Peyer's patch (tissue), 4 donors: ENCODE data around the gene CMKLR1. TPM values are rescaled to one million over a fixed set of nuclear protein-coding genes. Genes with fewer than 3 reads are reported as not detected.
A peak's percentile ranks its signal among the peaks of the same experiment; 100 is the strongest.

Experiments
- DNase-seq, 3 donors: peaks; one replicate each; pipeline ENCODE4 v3.0.0-alpha.2; 2017 to 2019
- H3K27ac ChIP-seq, 4 donors: fragments of 200-600 bp; sonication (generic); one replicate each; pipeline ENCODE4 v1.5.1; 2016 to 2019
- H3K27me3 ChIP-seq, 2 donors: fragments of 200-600 bp; sonication (generic); one replicate each; pipeline ENCODE4 v1.5.1; 2019
- H3K36me3 ChIP-seq, 3 donors: fragments of 200-600 bp; sonication (generic); one replicate each; pipeline ENCODE4 v1.5.1; 2016 to 2019
- H3K4me1 ChIP-seq, 4 donors: fragments of 200-600 bp; sonication (generic); one replicate each; pipeline ENCODE4 v1.5.1; 2016 to 2019
- H3K4me3 ChIP-seq, 4 donors: fragments of 200-600 bp; sonication (generic); 1 replicate in 3 of 4; 2 replicates in 1 of 4; pipeline ENCODE4 v1.5.1; 2016 to 2019; ENCODE audit warnings: mild to moderate bottlenecking in 1 of 4
- H3K9me3 ChIP-seq, 4 donors: fragments of 200-600 bp; sonication (generic); one replicate each; pipeline ENCODE4 v1.5.1; 2016 to 2019; ENCODE audit warnings: mild to moderate bottlenecking in 1 of 4
- POLR2A ChIP-seq, 2 donors: fragments of 450-650 bp; IDR thresholded peaks; one replicate each; pipeline ENCODE4 v1.5.1; 2017; ENCODE audit warnings: antibody characterized with exemption in 2 of 2, mild to moderate bottlenecking in 2 of 2, moderate library complexity in 2 of 2
- total RNA-seq, 4 donors: library from RNA; depleted of rRNA; stranded (reverse); fragments of >200 nt; gene quantifications; one replicate each; pipeline ENCODE4 v1.1.0, GENCODE V29; 2016
- TF ChIP-seq, protein P1 (sequence below), 6 experiments: fragments of 450-650 bp in 4 of 6; fragments of 200-600 bp in 2 of 6; sonication (generic) in 1 of 6; IDR thresholded peaks; one replicate each; pipeline ENCODE4 v1.5.1; 2017 to 2019; ENCODE audit warnings: antibody characterized with exemption in 6 of 6, mild to moderate bottlenecking in 3 of 6, moderate library complexity in 1 of 6

The CMKLR1 gene
- total RNA-seq, 4 donors from 2014 or later: 1.1 to 18.2 (median 4.1) TPM

DNA sequence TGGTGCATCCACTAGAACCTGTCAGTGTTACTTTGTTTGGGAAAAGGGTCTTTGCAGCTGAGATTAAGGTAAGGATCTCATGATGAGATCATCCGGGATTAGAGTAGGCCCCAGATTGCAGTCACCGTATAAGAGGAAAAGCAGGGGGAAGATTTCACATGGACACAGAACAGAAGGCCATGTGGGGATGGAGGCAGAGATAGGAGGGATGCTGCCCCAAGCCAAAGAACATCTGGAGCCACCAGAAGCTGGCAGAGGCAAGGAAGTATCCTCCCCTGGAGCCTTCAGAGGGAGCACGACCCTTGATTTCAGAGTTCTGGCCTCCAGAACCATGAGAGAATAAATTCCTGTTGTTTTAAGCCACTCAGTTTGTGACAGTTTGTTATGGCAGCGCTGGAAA, 39.6 kb downstream of the CMKLR1 start:
- Histone ChIP-seq H3K9me3 (no peaks in the 10 kb centered on the region), H3K4me1 (peaks cover 0 to 12% (median 0%) of the 10 kb centered on the region in 4 donors), H3K36me3 (no peaks in the 10 kb centered on the region), H3K27ac (no peak overlapping the region), H3K4me3 (no peak overlapping the region), H3K27me3 (no peaks in the 10 kb centered on the region)
- DNase-seq: no peak
- TF ChIP-seq POLR2A (IDR thresholded peaks at IDR 0.05): no peak
- TF ChIP-seq, protein P1, sequence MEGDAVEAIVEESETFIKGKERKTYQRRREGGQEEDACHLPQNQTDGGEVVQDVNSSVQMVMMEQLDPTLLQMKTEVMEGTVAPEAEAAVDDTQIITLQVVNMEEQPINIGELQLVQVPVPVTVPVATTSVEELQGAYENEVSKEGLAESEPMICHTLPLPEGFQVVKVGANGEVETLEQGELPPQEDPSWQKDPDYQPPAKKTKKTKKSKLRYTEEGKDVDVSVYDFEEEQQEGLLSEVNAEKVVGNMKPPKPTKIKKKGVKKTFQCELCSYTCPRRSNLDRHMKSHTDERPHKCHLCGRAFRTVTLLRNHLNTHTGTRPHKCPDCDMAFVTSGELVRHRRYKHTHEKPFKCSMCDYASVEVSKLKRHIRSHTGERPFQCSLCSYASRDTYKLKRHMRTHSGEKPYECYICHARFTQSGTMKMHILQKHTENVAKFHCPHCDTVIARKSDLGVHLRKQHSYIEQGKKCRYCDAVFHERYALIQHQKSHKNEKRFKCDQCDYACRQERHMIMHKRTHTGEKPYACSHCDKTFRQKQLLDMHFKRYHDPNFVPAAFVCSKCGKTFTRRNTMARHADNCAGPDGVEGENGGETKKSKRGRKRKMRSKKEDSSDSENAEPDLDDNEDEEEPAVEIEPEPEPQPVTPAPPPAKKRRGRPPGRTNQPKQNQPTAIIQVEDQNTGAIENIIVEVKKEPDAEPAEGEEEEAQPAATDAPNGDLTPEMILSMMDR (IDR thresholded peaks at IDR 0.05): no peak

DNA sequence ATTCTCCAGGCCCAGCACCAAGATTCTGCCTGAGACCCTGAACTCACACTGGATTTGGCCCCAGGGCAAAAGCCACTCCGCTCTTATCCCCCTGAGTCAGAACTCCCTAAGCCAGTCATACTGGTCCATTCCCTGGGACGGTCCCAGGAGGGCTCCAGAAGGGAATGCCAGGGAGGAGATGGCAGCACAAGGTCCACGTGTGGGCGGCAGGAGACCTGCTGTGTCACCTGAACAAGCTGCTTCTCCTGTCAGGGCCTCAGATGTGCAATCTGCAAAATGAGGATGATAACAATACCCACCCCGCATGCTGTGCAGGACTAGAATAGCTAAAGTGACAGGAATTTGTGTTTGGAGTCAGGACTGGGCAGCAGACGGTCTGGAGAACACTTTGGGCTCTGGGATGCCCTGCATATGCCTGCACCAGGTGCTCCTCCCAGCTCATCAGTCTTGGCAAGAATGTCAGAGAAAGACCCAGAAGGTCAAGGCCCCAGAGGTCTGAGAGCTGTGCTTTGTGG, 40.3 kb downstream of the CMKLR1 start:
- no peak overlapping the region for H3K27ac ChIP-seq
- no peaks in the 10 kb centered on the region for H3K9me3 ChIP-seq
- no peak overlapping the region for H3K4me3 ChIP-seq
- DNase-seq: peak in 1 of 3 donors; percentile 15
- no peaks in the 10 kb centered on the region for H3K36me3 ChIP-seq
- no peaks in the 10 kb centered on the region for H3K27me3 ChIP-seq
- TF ChIP-seq, protein P1 (IDR thresholded peaks at IDR 0.05): no peak
- no peak for TF ChIP-seq POLR2A (IDR thresholded peaks at IDR 0.05)
- H3K4me1 ChIP-seq: peaks cover 0 to 5% (median 0%) of the 10 kb centered on the region in 4 donors

DNA sequence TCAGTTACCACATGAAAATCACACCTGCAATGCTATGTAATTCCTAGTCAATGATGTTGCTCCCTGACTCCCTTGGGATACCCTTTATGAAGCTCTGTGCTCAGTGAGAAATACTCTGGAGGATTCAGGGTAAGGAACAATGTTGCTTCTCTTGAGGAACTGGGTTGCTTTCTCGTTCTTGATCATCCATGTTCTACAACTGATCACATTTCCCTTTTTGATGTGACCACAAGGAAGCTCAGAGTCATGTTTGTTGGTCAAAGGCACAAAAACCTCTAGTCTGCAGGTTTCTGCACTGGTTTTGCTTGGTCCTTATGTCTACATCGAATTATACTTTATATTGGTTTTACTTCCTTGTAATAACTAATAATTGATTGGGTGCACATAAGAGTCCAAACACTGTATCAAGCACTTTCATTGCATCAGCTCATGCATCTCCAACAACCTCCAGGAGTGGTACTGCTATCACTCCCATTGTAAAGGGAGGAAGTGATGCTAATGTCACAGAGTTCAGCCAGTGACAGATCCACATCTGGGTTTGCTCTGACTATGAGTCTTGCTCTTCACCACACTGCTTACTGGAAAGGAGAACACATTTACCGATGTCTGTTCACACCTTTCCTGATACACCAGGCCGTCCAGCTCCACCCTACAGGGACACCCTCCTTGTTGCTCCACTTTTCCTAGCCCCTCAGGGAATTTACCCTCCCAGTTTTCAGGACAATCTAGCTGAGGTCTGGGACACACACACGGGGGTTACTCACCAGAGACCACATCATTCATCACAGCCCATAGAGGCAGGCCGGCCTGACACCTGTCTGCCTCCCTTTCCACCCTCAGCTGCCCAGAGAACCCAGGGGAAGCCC, 41.0 kb downstream of the CMKLR1 start:
- Histone ChIP-seq H3K27ac (no peak overlapping the region), H3K4me1 (no peaks in the 10 kb centered on the region), H3K9me3 (no peaks in the 10 kb centered on the region), H3K36me3 (no peaks in the 10 kb centered on the region), H3K4me3 (no peak overlapping the region), H3K27me3 (no peaks in the 10 kb centered on the region)
- DNase-seq: no peak
- TF ChIP-seq, protein P1 (IDR thresholded peaks at IDR 0.05): no peak
- TF ChIP-seq POLR2A (IDR thresholded peaks at IDR 0.05): no peak

DNA sequence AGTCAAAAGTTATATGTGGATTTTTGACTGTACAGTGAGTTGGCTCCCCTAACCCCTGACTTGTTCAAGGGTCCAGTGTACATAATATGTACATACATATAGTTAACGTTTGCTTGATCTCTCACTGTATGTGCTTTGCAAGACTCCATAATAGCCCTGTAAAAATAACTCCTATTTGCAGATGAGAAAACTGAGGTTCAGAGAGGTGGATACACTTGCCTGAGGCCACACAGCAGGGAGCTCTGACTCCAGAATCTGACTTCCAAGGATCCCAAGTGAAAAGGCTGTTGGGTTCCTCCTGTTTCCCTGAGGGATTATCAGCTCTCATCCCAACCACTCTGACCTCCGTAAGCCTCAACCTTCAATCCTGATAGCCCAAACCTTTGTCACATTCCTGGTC, 41.7 kb downstream of the CMKLR1 start:
- no peaks in the 10 kb centered on the region for H3K9me3 ChIP-seq
- no peak for TF ChIP-seq POLR2A (IDR thresholded peaks at IDR 0.05)
- TF ChIP-seq, protein P1 (IDR thresholded peaks at IDR 0.05): no peak
- no peaks in the 10 kb centered on the region for H3K36me3 ChIP-seq
- no peak overlapping the region for H3K27ac ChIP-seq
- no peak for DNase-seq
- no peak overlapping the region for H3K4me3 ChIP-seq
- H3K4me1 ChIP-seq: no peaks in the 10 kb centered on the region
- no peaks in the 10 kb centered on the region for H3K27me3 ChIP-seq

DNA sequence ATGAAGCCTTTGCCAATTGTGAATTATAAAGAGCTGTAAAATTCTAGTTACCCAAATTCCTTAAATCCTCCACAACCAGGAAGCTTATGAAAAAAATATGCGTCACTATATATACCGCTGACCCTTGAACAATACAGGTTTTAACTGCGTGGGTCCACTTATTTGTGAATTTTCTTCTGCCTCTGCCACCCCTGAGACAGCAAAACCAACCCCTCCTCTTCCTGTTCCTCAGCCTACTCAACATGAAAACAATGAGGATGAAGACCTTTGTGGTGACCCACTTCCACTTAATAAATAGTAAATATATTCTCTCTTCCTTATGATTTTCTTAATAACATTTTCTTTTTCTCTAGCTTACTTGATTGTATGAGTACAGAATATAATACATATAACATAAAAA, 42.2 kb downstream of the CMKLR1 start:
- TF ChIP-seq, protein P1 (IDR thresholded peaks at IDR 0.05): no peak
- TF ChIP-seq POLR2A (IDR thresholded peaks at IDR 0.05): no peak
- Histone ChIP-seq H3K9me3 (no peaks in the 10 kb centered on the region), H3K36me3 (no peaks in the 10 kb centered on the region), H3K27ac (no peak overlapping the region), H3K27me3 (no peaks in the 10 kb centered on the region), H3K4me1 (no peaks in the 10 kb centered on the region), H3K4me3 (no peak overlapping the region)
- DNase-seq: no peak
